Mesenchymal stem cell (in vitro differentiated cells and primary cell): ENCODE data around the gene PERCC1.
A peak's percentile ranks its signal among the peaks of the same experiment; 100 is the strongest.

Experiments used
- DNase-seq: peaks from one replicate; pipeline ENCODE4 v3.0.0-alpha.2; 2013
- H2AFZ ChIP-seq: one replicate; pipeline ENCODE4 v1.6.1; 2013; ENCODE audit warnings: low read depth, mild to moderate bottlenecking, control low read depth, inconsistent platforms, low read length, moderate library complexity
- H2AK5ac ChIP-seq: 2 replicates; pipeline ENCODE4 v1.6.1; 2013; ENCODE audit warnings: low read length, moderate library complexity, mild to moderate bottlenecking, inconsistent platforms; ENCODE audit not compliant: severe bottlenecking
- H2BK120ac ChIP-seq: one replicate; pipeline ENCODE4 v1.6.1; 2013; ENCODE audit warnings: low read depth, mild to moderate bottlenecking, inconsistent platforms, low read length, moderate library complexity
- H2BK12ac ChIP-seq, 2 experiments: one replicate each; pipeline ENCODE4 v1.6.1; 2013; ENCODE audit warnings: inconsistent platforms in 2 of 2, low read length in 2 of 2, mild to moderate bottlenecking in 2 of 2, moderate library complexity in 2 of 2, control low read depth in 1 of 2
- H2BK15ac ChIP-seq: one replicate; pipeline ENCODE4 v1.6.1; 2013; ENCODE audit warnings: mild to moderate bottlenecking, low read depth, inconsistent platforms; ENCODE audit not compliant: poor library complexity, severe bottlenecking
- H2BK5ac ChIP-seq: 2 replicates; pipeline ENCODE4 v1.6.1; 2013; ENCODE audit warnings: low read depth, mild to moderate bottlenecking, low read length, control low read depth, inconsistent platforms; ENCODE audit not compliant: poor library complexity, severe bottlenecking
- H3K14ac ChIP-seq, 2 experiments: one replicate each; pipeline ENCODE4 v1.6.1; 2013; ENCODE audit warnings: inconsistent platforms in 2 of 2, low read length in 2 of 2, control low read depth in 1 of 2, mild to moderate bottlenecking in 1 of 2, moderate library complexity in 1 of 2
- H3K18ac ChIP-seq, 2 experiments: one replicate each; pipeline ENCODE4 v1.6.1; 2013; ENCODE audit warnings: inconsistent platforms in 2 of 2, low read length in 2 of 2, control low read depth in 1 of 2, low read depth in 1 of 2, mild to moderate bottlenecking in 1 of 2
- H3K23ac ChIP-seq, 2 experiments: one replicate each; pipeline ENCODE4 v1.6.1; 2013; ENCODE audit warnings: inconsistent platforms in 2 of 2, low read length in 2 of 2, mild to moderate bottlenecking in 2 of 2, moderate library complexity in 2 of 2, control low read depth in 1 of 2
- H3K27ac ChIP-seq: 2 replicates; pipeline ENCODE4 v1.5.1; 2013; ENCODE audit warnings: mild to moderate bottlenecking, moderate library complexity, low read length, control low read depth, inconsistent platforms; ENCODE audit not compliant: poor library complexity, severe bottlenecking
- H3K27me3 ChIP-seq, 2 experiments: 2 replicates each; pipeline versions ENCODE4 v1.6.1 to v1.7.0; 2013; ENCODE audit warnings: low read length in 2 of 2, mild to moderate bottlenecking in 2 of 2, moderate library complexity in 2 of 2, control low read depth in 1 of 2, inconsistent platforms in 1 of 2; ENCODE audit not compliant: control insufficient read depth in 1 of 2, insufficient read depth in 1 of 2
- H3K36me3 ChIP-seq, 2 experiments: 2 replicates each; pipeline versions ENCODE4 v1.6.1 to v1.7.0; 2013; ENCODE audit warnings: low read length in 2 of 2, control low read depth in 1 of 2, inconsistent platforms in 1 of 2, low read depth in 1 of 2, mild to moderate bottlenecking in 1 of 2; ENCODE audit not compliant: insufficient read depth in 2 of 2, control insufficient read depth in 1 of 2
- H3K4ac ChIP-seq, 2 experiments: one replicate each; pipeline ENCODE4 v1.6.1; 2013; ENCODE audit warnings: inconsistent platforms in 2 of 2, low read length in 2 of 2, mild to moderate bottlenecking in 2 of 2, moderate library complexity in 2 of 2, control low read depth in 1 of 2, low read depth in 1 of 2
- H3K4me1 ChIP-seq: 2 replicates; pipeline ENCODE4 v1.6.1; 2013; ENCODE audit warnings: low read depth, low read length, control low read depth; ENCODE audit not compliant: control insufficient read depth, insufficient read depth
- H3K4me2 ChIP-seq: 2 replicates; pipeline ENCODE4 v1.6.1; 2013; ENCODE audit warnings: low read length, mild to moderate bottlenecking, inconsistent platforms; ENCODE audit not compliant: poor library complexity, severe bottlenecking
- H3K4me3 ChIP-seq, 2 experiments: 2 replicates each; pipeline versions ENCODE4 v1.5.1 to v1.7.0; 2013; ENCODE audit warnings: low read length in 2 of 2, mild to moderate bottlenecking in 2 of 2, control low read depth in 1 of 2, low read depth in 1 of 2; ENCODE audit not compliant: insufficient read depth in 1 of 2
- H3K79me1 ChIP-seq: replicated peaks from 2 replicates; pipeline ENCODE4 v1.6.1; 2013; ENCODE audit warnings: mild to moderate bottlenecking, control low read depth, low read length, inconsistent platforms; ENCODE audit not compliant: poor library complexity, severe bottlenecking
- H3K9ac ChIP-seq: 2 replicates; pipeline ENCODE4 v1.7.0; 2013; ENCODE audit warnings: mild to moderate bottlenecking, low read length, moderate library complexity
- H3K9me3 ChIP-seq: 2 replicates; pipeline ENCODE4 v1.7.0; 2013; ENCODE audit warnings: mild to moderate bottlenecking, low read length; ENCODE audit not compliant: control insufficient read depth
- H4K8ac ChIP-seq: one replicate; pipeline ENCODE4 v1.6.1; 2013; ENCODE audit warnings: inconsistent platforms, mild to moderate bottlenecking, low read length, moderate library complexity
- H4K91ac ChIP-seq: one replicate; pipeline ENCODE4 v1.6.1; 2013; ENCODE audit warnings: mild to moderate bottlenecking, low read length, inconsistent platforms
- WGBS: methylation state at CpG from one replicate; pipeline ENCODE4 v1.1.7; 2013; ENCODE audit warnings: mixed read lengths; 5-methylcytosine and 5-hydroxymethylcytosine counted together

The PERCC1 gene

DNA sequence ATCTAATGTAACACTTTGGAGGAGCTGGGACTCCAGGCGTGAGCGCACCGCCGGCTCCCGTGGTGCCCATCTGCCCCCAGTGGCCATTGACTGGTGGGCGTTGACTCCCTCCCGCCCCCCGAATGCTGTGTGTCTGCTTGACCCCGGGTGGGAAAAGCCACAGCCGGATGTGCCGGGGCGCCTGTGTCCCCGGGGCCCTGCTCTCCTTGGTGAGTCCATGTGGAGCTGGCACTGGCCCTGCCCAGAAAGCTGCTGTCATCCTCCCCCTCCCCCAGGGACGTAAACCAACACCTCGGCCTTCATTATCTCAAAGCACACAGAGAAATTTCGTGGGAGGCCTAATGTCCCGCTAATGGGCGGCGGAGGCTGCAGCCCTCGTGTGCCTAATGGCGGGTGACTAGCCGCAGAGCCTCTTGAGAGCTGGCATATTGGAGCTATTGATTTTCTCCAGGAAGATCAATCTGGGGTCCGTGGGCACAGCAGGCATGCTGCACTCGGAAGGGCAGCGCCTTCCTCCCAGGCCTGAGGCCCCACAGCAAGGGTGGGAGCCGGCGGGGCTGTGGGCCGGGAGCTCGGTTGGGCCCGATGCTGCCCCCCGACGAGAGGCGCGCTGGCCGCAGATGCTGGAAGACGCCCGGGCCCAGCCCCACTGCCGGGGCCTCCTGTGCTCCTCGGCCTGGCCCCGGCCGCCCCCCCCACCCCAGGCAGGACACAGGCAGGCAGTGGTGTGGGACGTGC lies 4.0 kb upstream of the PERCC1 start:
- Histone ChIP-seq H3K4me3 (no peak overlapping the region), H3K4me1 (no peaks in the 10 kb centered on the region), H3K23ac (no peak overlapping the region), H2BK120ac (peak overlapping the region; percentile 27), H3K4ac (no peak overlapping the region), H2BK15ac (no peak overlapping the region), H3K9ac (no peak overlapping the region), H2AK5ac (no peak overlapping the region), H3K4me2 (no peak overlapping the region), H3K9me3 (no peaks in the 10 kb centered on the region), H3K27ac (no peak overlapping the region), H4K91ac (no peak overlapping the region), H4K8ac (no peak overlapping the region), H2BK5ac (no peak overlapping the region), H3K27me3 (peaks cover 6 to 28% of the 10 kb centered on the region in 2 experiments), H3K36me3 (no peaks in the 10 kb centered on the region), H2BK12ac (no peak overlapping the region), H3K79me1 (peaks cover 4% of the 10 kb centered on the region), H3K18ac (no peak overlapping the region), H3K14ac (no peak overlapping the region), H2AFZ (no peak overlapping the region)
- WGBS = 82% methylated on average over 40 of the region's 42 CpGs
- DNase-seq = no peak

GRCh38 chr16:1427473-1428461 lies 3.1 kb upstream of the PERCC1 start:
- H2AFZ ChIP-seq = no peak overlapping the region
- H3K36me3 ChIP-seq = no peaks in the 10 kb centered on the region
- no peaks in the 10 kb centered on the region for H3K9me3 ChIP-seq
- no peak overlapping the region for H3K4me3 ChIP-seq
- no peak overlapping the region for H3K9ac ChIP-seq
- no peak for DNase-seq
- no peak overlapping the region for H3K18ac ChIP-seq
- H2BK120ac ChIP-seq = no peak overlapping the region
- no peak overlapping the region for H3K14ac ChIP-seq
- H3K23ac ChIP-seq = no peak overlapping the region
- H2BK5ac ChIP-seq = no peak overlapping the region
- H3K4me1 ChIP-seq = no peaks in the 10 kb centered on the region
- WGBS = 94% methylated on average over 53 of the region's 53 CpGs
- no peak overlapping the region for H2AK5ac ChIP-seq
- H2BK12ac ChIP-seq = no peak overlapping the region
- peaks cover 9 to 33% of the 10 kb centered on the region in 2 experiments for H3K27me3 ChIP-seq
- no peak overlapping the region for H3K4me2 ChIP-seq
- H3K4ac ChIP-seq = no peak overlapping the region
- no peak overlapping the region for H3K27ac ChIP-seq
- H4K91ac ChIP-seq = no peak overlapping the region
- H2BK15ac ChIP-seq = peak overlapping the region; percentile 66
- no peaks in the 10 kb centered on the region for H3K79me1 ChIP-seq
- H4K8ac ChIP-seq = no peak overlapping the region

DNA sequence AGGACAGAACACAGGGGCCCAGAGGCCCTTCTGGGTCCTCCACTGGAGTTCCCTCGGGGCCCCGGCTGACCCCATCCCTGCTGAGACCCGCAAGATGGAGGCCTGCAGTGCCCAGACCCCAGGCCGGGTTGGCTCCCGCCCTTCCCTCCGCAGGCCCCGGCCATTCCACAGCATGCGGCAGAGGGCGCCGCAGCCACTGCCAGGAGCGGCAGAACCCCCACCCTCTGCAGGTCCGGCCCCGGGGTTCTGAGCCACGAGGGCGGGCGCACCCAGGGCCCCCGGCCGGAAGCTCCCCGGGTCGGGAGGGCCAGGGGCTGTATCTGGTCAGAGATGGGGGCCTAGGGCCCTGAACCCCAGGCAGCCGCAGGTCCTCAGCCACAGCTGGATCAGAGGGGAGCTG lies 2.4 kb upstream of the PERCC1 start:
- H3K4me3 ChIP-seq = no peak overlapping the region
- no peaks in the 10 kb centered on the region for H3K79me1 ChIP-seq
- H3K27me3 ChIP-seq = peaks cover 9 to 37% of the 10 kb centered on the region in 2 experiments
- no peak overlapping the region for H3K23ac ChIP-seq
- H3K4me2 ChIP-seq = no peak overlapping the region
- peak overlapping the region; percentile 36 for H3K9ac ChIP-seq
- no peak overlapping the region for H3K27ac ChIP-seq
- H3K14ac ChIP-seq = no peak overlapping the region
- H4K8ac ChIP-seq = no peak overlapping the region
- no peak overlapping the region for H3K18ac ChIP-seq
- no peaks in the 10 kb centered on the region for H3K4me1 ChIP-seq
- H2BK5ac ChIP-seq = no peak overlapping the region
- no peak overlapping the region for H2BK15ac ChIP-seq
- H2BK120ac ChIP-seq = no peak overlapping the region
- DNase-seq = peak; percentile 18
- no peak overlapping the region for H4K91ac ChIP-seq
- H2BK12ac ChIP-seq = no peak overlapping the region
- no peak overlapping the region for H3K4ac ChIP-seq
- H2AFZ ChIP-seq = no peak overlapping the region
- H2AK5ac ChIP-seq = no peak overlapping the region
- H3K9me3 ChIP-seq = no peaks in the 10 kb centered on the region
- WGBS = 51% methylated on average over 21 of the region's 21 CpGs
- H3K36me3 ChIP-seq = no peaks in the 10 kb centered on the region

DNA sequence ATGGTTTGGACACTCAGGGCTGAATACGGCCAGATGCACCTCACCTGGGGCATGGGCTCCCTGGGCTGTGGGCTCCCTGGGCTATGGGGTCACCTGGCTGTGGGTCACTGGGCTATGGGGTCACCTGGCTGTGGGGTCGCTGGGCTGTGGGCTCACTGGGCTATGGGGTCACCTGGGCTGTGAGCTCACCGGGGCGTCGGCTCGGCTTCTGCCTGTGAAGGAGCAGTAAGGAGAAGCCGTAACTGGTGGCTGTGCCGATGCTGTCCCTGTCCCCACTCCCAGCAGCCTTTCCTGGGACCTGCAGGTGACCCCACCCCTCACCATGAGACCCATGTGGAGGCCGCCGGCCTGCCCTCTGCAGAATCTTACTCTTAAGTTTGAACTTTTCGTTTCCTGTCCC lies 1.9 kb upstream of the PERCC1 start:
- Histone ChIP-seq H3K79me1 (no peaks in the 10 kb centered on the region), H2BK15ac (no peak overlapping the region), H3K9ac (peak overlapping the region; percentile 36), H3K9me3 (no peaks in the 10 kb centered on the region), H2BK120ac (no peak overlapping the region), H3K23ac (no peak overlapping the region), H2BK12ac (no peak overlapping the region), H4K91ac (no peak overlapping the region), H3K18ac (no peak overlapping the region), H3K14ac (no peak overlapping the region), H3K27me3 (peaks cover 9 to 38% of the 10 kb centered on the region in 2 experiments), H3K36me3 (no peaks in the 10 kb centered on the region), H2AFZ (no peak overlapping the region), H2AK5ac (no peak overlapping the region), H3K27ac (no peak overlapping the region), H4K8ac (no peak overlapping the region), H3K4me3 (no peak overlapping the region), H2BK5ac (no peak overlapping the region), H3K4me1 (no peaks in the 10 kb centered on the region), H3K4ac (no peak overlapping the region), H3K4me2 (no peak overlapping the region)
- WGBS = 90% methylated on average over 11 of the region's 11 CpGs
- no peak for DNase-seq
